NCI-H2081 (cell line): Measurements from ENCODE around the gene MICAL3.

Source experiments
- DNase-seq, 2 experiments: peaks; one replicate each; lab custom pipeline; 2025; lab: John Stamatoyannopoulos, UW

Gene MICAL3

GRCh38 chr22:17754233-17754925 is 270.0 kb downstream of the MICAL3 start:
- no peak for DNase-seq

- no peak for DNase-seq
Measured at GRCh38 chr22:17753401-17753989, 270.9 kb downstream of the MICAL3 start.

GRCh38 chr22:17751596-17751995 is 272.8 kb downstream of the MICAL3 start:
- DNase-seq: no peak

GRCh38 chr22:17749605-17750395 is 274.6 kb downstream of the MICAL3 start:
- no peak for DNase-seq

GRCh38 chr22:17748555-17749353 is 275.6 kb downstream of the MICAL3 start:
- no peak for DNase-seq

GRCh38 chr22:17746916-17747315 is 277.4 kb downstream of the MICAL3 start:
- no peak for DNase-seq

- DNase-seq: no peak
Measured at GRCh38 chr22:17744430-17744829, 279.9 kb downstream of the MICAL3 start.

- no peak for DNase-seq
Measured at GRCh38 chr22:17743661-17744411, 280.5 kb downstream of the MICAL3 start.

- DNase-seq: peak; percentile 57 to 75
Measured at GRCh38 chr22:17742527-17742902, 281.8 kb downstream of the MICAL3 start.

- no peak for DNase-seq
Measured at GRCh38 chr22:17741866-17742526, 282.4 kb downstream of the MICAL3 start.

GRCh38 chr22:17739196-17739975 is 285.0 kb downstream of the MICAL3 start:
- no peak for DNase-seq

GRCh38 chr22:17738386-17739128 is 285.8 kb downstream of the MICAL3 start:
- DNase-seq: no peak
